Limb (tissue), 2 donors: ENCODE measurements around the gene EFHC1.

Experiments used
- DNase-seq, 2 donors: peaks; one replicate each; pipeline ENCODE4 v3.0.0-alpha.2; 2016; ENCODE audit errors: extremely low spot score in 2 of 2

EFHC1 gene

GRCh38 chr6:52502306-52503029 lies 82.3 kb downstream of the EFHC1 start:
- no peak for DNase-seq

DNA sequence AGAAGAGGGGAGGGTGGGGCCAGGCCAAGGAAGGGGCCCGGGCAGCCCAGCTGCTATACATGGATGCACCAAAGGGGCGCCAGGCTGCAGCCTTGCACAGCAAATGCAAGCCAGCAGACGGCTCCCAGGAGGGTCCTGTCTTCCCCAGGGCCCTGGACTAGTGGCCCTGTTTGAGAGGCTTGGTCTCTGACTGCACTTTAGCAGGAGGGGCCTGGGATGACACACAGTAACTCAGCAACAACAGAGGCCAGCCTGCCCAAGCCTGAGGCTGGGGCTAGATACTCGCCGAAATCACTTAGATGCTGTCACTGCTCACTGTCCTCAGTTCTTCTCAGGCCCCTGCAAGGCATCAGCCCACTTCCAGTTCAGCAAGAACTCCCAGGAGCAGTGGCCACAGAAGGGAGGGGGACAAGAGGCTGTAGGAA lies 83.2 kb downstream of the EFHC1 start:
- peak in 1 of 2 donors; percentile 46 for DNase-seq

DNA sequence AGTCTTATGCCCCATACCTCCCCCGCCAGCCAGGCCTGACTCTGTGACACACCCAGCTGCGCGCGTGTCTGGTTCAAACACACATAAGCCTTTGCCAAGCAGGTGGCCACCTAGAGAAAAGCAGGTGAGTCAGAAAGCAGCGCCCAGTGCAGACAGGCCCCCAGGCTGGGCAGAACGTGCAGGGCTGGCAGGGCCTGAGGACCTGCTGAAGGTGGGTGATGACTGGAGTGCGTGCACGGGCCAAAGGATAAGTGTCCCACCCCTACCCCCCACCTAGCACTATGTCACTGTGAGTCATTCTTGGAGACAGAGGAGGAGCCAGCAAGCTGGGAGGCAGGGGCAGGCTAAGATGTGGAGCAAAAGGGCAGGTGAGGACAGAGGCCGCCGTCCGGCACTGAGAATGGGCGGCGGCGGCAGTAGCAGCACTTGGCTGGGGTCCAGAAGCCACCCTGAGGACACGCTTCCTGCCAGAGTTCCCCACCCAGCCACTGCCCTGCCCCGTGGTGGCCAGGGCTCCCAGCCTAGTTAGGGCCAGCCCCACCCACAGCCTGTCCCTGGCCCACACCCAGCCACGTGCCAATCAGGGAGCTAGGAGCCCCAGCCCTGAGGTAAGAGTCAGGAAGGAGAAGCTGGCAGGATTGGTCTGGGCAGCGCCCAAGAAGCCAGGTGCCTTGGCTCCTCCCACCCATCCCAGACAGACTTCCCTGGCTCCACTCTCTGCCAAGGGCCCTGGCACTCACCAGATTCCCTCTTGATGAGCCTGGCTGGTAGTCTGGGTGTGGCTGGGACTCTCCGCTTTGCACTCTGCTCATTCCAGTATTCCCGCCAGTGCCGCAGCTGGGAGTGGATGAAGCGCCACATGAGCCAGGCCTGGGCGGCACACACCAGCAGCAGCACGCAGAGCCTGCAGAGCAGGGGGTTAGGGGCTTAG lies 84.0 kb downstream of the EFHC1 start:
- DNase-seq = peak in 1 of 2 donors; percentile 56

DNA sequence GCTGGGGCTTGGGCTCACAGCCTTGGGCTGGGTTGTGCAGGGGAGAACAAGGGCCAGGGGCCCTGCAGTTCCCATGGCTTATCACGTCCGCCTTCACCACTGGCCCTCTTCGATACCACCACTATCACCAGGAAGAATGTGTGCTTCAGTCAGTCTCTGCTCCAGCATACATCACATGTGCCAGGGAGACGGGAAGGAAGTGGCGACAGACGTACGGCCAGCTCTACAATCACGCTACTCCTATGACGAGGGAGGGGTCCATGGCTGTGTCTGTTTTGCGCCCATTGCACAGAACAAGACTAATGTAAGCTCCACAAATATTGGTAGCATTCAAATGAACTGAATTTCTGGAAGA lies 84.6 kb downstream of the EFHC1 start:
- DNase-seq = no peak

DNA sequence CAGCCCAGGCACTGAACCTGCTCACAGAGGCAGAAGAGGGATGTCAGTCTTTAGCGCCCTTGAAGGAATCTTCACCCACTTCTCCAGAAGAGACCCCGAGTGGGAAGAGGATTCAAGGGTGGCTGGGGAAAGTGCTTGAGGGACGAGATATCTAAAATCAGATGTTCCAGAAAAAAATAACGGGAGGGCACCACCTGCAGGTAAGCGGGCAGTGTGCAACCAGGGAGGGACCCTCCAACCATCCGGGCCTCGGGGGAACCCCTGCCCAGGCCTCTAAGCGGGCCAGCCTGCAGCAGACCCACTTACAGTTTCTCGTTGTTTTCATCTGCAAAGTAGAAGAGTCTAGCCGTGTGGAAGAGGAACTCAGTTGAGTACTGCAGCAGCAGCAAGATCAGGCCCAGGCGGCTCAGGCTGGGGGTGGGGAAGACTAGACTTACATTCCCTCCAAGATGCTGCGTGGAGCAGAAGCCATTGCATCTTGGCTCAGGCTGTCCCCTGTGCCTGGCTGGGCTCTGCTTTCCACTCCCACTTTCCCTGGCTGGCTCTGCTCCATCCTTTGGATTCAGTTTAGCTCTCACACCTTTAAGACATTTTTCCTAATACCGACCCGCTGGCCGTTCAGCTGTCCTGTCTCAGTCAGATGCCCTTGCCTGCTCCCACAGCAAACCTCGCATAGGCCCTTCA lies 85.7 kb downstream of the EFHC1 start:
- DNase-seq = no peak

DNA sequence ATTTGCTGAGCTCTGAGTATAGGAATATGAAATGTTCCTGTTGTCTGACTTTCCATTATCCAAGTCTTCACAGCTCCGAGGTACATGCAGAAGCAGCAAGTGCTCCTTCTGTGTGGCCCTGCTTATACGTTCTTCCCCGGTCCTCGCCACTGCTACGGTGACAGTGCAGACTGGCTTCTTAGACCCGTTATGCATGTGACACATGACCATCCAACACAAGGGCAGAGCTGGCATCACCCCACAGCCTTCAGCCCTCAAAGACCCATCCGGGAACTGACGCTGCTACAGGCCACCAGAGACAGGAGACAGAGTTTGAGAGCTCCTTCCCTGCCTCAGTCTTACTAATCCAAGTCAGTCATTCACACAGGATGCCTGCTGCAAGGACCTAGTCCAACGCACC lies 86.3 kb downstream of the EFHC1 start:
- DNase-seq = no peak

DNA sequence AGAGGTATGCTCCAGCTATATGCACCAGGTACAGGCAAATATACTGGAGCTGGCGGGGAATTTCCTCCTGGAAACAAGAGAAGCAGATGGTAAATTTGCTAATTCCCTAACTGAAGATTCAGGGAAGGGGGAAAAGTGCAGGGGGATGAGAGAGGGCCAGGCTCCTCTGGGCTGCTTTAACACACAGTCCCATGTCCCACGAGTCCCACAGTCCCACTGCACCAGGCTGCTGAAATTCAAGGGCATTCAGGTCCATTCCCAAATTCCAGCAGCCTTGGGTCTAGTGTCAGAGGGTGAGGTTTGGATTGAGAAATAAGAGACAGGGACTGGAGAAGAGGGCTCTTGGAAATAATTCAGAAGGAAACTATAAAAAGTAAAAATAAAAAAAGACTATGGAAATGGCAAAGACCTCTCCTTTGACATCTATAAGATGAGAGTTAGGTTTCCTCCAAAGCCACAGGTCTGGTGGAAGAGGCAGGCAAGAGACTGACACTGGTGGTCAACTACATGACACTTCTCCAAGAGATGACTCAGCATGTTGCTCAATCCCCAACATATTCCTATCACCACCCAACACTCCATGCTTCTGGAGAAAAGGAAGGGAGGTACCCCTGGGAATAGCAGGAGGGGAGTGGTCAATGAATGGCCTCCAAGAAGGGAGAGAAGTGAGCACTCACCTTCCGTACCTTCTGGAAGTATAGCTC lies 87.6 kb downstream of the EFHC1 start:
- no peak for DNase-seq

DNA sequence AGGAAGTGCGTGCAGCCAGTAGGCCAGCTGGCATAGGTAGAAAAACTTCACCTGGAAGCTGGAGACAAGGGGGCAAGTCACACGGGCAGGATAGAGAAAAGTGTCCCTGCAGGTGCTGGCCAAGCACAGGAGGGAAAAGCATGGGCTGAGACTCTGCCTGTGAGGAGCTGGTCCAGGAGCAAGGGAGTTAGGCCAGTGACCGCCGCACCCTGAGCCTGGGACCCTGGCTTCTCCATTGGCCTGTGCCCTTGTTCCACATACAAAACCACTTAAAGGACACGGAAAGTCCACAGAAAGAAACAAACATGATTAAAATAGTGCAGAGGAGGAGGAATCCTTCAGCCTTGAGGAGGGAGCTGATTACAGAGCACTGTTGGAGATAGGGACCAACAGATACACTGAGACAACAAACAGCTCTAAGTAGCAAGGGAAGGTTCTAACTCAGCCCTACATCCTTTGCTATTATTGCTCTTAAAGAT lies 88.2 kb downstream of the EFHC1 start:
- no peak for DNase-seq

GRCh38 chr6:52509281-52510212 lies 89.4 kb downstream of the EFHC1 start:
- DNase-seq = no peak

DNA sequence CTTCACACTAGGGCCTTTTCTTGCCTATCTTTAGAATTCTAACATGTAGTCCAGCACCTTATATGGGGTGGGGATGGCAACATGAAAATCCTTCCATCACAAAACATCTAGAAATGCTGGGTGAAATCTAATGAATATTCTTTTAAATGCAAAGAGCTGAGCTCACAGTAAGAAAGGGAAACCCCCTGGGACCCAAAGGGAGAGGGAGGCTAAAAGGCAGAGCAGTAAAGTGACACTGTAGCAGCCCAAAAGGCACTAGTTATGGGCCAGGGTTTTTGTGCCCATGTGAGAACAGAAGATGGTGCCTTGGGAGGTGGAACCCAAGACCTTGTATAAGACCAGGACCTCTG lies 90.0 kb downstream of the EFHC1 start:
- no peak for DNase-seq

DNA sequence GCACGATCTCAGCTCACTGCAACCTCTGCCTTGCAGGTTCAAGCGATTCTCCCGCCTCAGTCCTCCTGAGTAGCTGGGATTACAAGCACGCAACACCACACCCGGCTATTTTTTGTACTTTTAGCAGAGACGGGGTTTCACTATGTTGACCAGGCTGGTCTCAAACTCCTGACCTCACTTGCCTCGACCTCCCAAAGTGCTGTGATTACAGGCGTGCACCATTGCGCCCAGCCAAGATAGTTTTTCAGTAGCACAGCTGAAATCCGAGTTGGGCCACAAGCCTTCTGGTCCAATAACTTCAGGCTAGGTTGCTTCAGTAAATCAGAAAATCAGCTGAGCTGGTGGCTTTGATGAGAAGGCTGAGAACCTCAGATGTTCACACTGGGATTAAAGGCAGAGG lies 91.0 kb downstream of the EFHC1 start:
- no peak for DNase-seq

DNA sequence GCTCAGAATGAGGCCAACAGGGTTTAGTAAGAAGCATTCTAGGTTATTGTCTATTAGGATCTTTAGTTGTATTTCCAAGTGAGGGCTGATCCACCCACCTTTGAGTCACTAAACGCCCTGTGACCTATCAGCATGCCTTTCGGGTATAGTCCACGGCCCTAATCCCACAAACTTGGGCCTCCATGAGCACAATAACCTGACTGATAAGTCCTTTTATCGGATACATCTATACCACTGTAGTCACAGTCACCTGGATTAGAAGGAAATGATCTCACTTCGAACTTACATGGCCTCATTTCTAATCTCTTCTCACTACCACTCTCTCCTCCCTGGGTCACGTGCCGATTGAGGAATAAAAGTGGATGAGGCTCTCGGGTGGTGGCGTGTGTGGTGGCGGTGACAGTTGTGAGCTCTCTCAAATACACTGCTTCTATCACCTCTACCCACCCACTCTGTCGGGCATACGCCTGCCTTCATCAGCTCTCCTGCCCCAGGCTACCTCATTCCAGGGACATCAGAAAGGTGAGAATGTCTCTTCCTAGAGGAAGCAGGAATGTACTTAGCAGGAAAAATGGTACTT lies 91.5 kb downstream of the EFHC1 start:
- no peak for DNase-seq

GRCh38 chr6:52512199-52512598 lies 92.1 kb downstream of the EFHC1 start:
- peak in 1 of 2 donors; percentile 36 for DNase-seq

- DNase-seq = no peak
Observed at GRCh38 chr6:52513464-52513863, 93.3 kb downstream of the EFHC1 start.

DNA sequence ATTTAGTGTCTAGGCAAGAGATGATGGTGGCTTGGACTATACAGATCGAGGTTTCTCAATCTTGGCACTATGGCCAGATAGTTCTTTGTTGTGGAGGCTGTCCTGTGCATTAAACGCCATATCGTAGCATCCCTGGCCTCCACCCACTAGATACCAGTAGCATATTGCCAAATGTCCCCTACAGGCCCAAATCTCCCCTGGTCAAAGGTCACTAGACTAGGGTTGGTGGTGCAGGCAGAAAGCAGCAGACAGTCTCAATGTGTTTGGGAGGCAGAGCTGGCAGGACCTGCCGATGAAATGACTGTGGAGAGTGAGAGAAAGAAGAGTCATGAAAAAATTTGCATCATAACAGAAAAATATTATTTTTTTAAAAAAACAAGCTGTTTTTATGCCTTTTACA lies 93.8 kb downstream of the EFHC1 start:
- DNase-seq = no peak

- no peak for DNase-seq
Observed at GRCh38 chr6:52514514-52514913, 94.4 kb downstream of the EFHC1 start.

- DNase-seq = no peak
Observed at GRCh38 chr6:52515219-52515960, 95.2 kb downstream of the EFHC1 start.

- DNase-seq = no peak
Observed at GRCh38 chr6:52516269-52516668, 96.1 kb downstream of the EFHC1 start.

DNA sequence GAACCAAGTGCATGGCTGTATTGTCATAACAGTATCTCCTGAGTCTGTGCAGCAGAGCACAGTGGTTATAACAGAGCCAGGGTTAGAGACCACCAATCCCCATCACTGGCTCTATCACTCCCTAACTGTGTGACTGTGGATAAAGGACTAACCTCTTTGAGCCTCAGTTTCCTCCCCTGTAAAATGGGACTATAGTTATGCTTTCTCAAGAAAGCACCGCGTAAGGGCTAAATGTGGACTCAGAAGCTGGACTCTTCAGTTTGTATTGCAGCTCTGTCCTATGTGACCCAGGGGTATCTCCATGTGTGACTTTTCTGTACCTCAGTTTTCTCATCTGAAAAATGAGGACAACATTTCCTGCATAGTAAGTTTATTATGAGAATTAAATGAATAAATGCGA lies 96.8 kb downstream of the EFHC1 start:
- no peak for DNase-seq
